Fibroblast of lung (primary cell): ENCODE measurements around the gene GBF1. TPM values are rescaled to one million over a fixed set of nuclear protein-coding genes. Genes with fewer than 3 reads are reported as not detected.

Source experiments
- DNase-seq, 2 donors: peaks; one replicate each; pipeline versions ENCODE4 v3.0.0 to v3.0.0-alpha.2; 2010; ENCODE audit warnings: low read depth in 2 of 2
- H2AFZ ChIP-seq: 2 replicates; pipeline ENCODE4 v1.5.1; 2012; ENCODE audit warnings: low read length, control low read depth, inconsistent platforms
- H3K27ac ChIP-seq: 2 replicates; pipeline ENCODE4 v1.5.1; 2011; ENCODE audit warnings: low read length, control low read depth; ENCODE audit not compliant: insufficient read depth
- H3K27me3 ChIP-seq: 2 replicates; pipeline ENCODE4 v1.5.1; 2011; ENCODE audit warnings: mild to moderate bottlenecking, low read length; ENCODE audit not compliant: control insufficient read depth, insufficient read depth
- H3K36me3 ChIP-seq: 2 replicates; pipeline ENCODE4 v1.5.1; 2011; ENCODE audit warnings: low read length; ENCODE audit not compliant: control insufficient read depth, insufficient read depth
- H3K4me1 ChIP-seq: 2 replicates; pipeline ENCODE4 v1.5.1; 2011; ENCODE audit warnings: low read length; ENCODE audit not compliant: control insufficient read depth, insufficient read depth; ENCODE audit errors: extremely low read depth
- H3K4me2 ChIP-seq: 2 replicates; pipeline ENCODE4 v1.5.1; 2011; ENCODE audit warnings: low read length, control low read depth; ENCODE audit not compliant: insufficient read depth; ENCODE audit errors: extremely low read depth
- H3K4me3 ChIP-seq, 4 experiments: fragments of 200-600 bp in 1 of 4; sonication (generic) in 1 of 4; replicated peaks in 1 of 4; 2 replicates each; pipeline ENCODE4 v1.5.1; 2011 to 2016; ENCODE audit warnings: low read length in 4 of 4, low read depth in 3 of 4, mild to moderate bottlenecking in 3 of 4, control low read depth in 2 of 4, inconsistent platforms in 1 of 4, mixed read lengths in 1 of 4; ENCODE audit not compliant: insufficient read depth in 1 of 4; ENCODE audit errors: control extremely low read depth in 1 of 4
- H3K79me2 ChIP-seq: 2 replicates; pipeline ENCODE4 v1.5.1; 2012; ENCODE audit warnings: mild to moderate bottlenecking, low read length, inconsistent platforms; ENCODE audit not compliant: control insufficient read depth, insufficient read depth
- H3K9ac ChIP-seq: 2 replicates; pipeline ENCODE4 v1.5.1; 2011; ENCODE audit warnings: mild to moderate bottlenecking, low read length, control low read depth; ENCODE audit not compliant: insufficient read depth
- H3K9me3 ChIP-seq: 2 replicates; pipeline ENCODE4 v1.5.1; 2012; ENCODE audit warnings: low read depth, low read length; ENCODE audit not compliant: control insufficient read depth, insufficient read depth
- H4K20me1 ChIP-seq: 2 replicates; pipeline ENCODE4 v1.5.1; 2011; ENCODE audit warnings: low read length; ENCODE audit not compliant: control insufficient read depth, insufficient read depth; ENCODE audit errors: extremely low read depth
- CTCF ChIP-seq, 2 donors: IDR thresholded peaks in 1 of 2; conservative IDR thresholded peaks in 1 of 2; 1 replicate in 1 of 2; 2 replicates in 1 of 2; pipeline ENCODE4 v1.5.1; 2011 to 2012; ENCODE audit warnings: low read length in 2 of 2, control low read depth in 1 of 2, inconsistent platforms in 1 of 2, low read depth in 1 of 2, mild to moderate bottlenecking in 1 of 2
- EZH2 ChIP-seq: IDR thresholded peaks from 2 replicates; pipeline ENCODE4 v1.5.1; 2012; ENCODE audit warnings: low read length, control low read depth, mild to moderate bottlenecking; ENCODE audit errors: missing control alignments
- polyA plus RNA-seq, 2 donors: library from polyadenylated mRNA; depleted of rRNA in 1 of 2; stranded (reverse) in 1 of 2; unstranded in 1 of 2; fragments of >200 nt; gene quantifications; 2 replicates each; pipeline ENCODE4 v1.2.1, GENCODE V29; 2011 to 2012; ENCODE audit warnings: missing spikeins in 1 of 2
- total RNA-seq: library from RNA; depleted of rRNA; stranded (reverse); fragments of >200 nt; gene quantifications from 2 replicates; pipeline ENCODE4 v1.2.1, GENCODE V29; 2014

The GBF1 gene
- total and polyA plus RNA-seq, 2 donors (not counting 1 experiment from before 2014, with no cell fraction given): 24.1 to 24.6 TPM

- TF ChIP-seq EZH2 (no peak), CTCF (conservative IDR thresholded peaks at IDR 0.05 in 1 of 2, IDR thresholded peaks at IDR 0.05 in 1 of 2; ENCODE audit: low read depth in 1 of 2, low read length in 2 of 2) (no peak)
- Histone ChIP-seq H3K27ac (no peak overlapping the region), H2AFZ (no peak overlapping the region), H3K9ac (no peak overlapping the region), H3K9me3 (no peaks in the 10 kb centered on the region), H3K4me1 (peaks cover 4% of the 10 kb centered on the region), H3K27me3 (no peaks in the 10 kb centered on the region), H4K20me1 (no peaks in the 10 kb centered on the region), H3K79me2 (no peaks in the 10 kb centered on the region), H3K36me3 (peaks cover 6% of the 10 kb centered on the region), H3K4me2 (no peak overlapping the region), H3K4me3 (no peak overlapping the region)
- no peak for DNase-seq
These were observed 156.0 kb downstream of the GBF1 start for GRCh38 chr10:102401342-102401654.

- no peaks in the 10 kb centered on the region for H3K27me3 ChIP-seq
- peaks cover 4% of the 10 kb centered on the region for H3K4me1 ChIP-seq
- no peak overlapping the region for H3K4me3 ChIP-seq
- no peaks in the 10 kb centered on the region for H3K9me3 ChIP-seq
- H3K36me3 ChIP-seq: peaks cover 6% of the 10 kb centered on the region
- no peak overlapping the region for H3K4me2 ChIP-seq
- H3K27ac ChIP-seq: no peak overlapping the region
- TF ChIP-seq CTCF (conservative IDR thresholded peaks at IDR 0.05 in 1 of 2, IDR thresholded peaks at IDR 0.05 in 1 of 2; ENCODE audit: low read depth in 1 of 2, low read length in 2 of 2): no peak
- no peak for TF ChIP-seq EZH2
- H2AFZ ChIP-seq: no peak overlapping the region
- no peaks in the 10 kb centered on the region for H4K20me1 ChIP-seq
- H3K9ac ChIP-seq: no peak overlapping the region
- no peaks in the 10 kb centered on the region for H3K79me2 ChIP-seq
- peak in 1 of 2 donors; percentile 62 for DNase-seq
These were observed 156.6 kb downstream of the GBF1 start for GRCh38 chr10:102401735-102402511.

- no peak overlapping the region for H3K27ac ChIP-seq
- no peak for DNase-seq
- peaks cover 2% of the 10 kb centered on the region for H3K27me3 ChIP-seq
- H4K20me1 ChIP-seq: no peaks in the 10 kb centered on the region
- H2AFZ ChIP-seq: no peak overlapping the region
- no peak overlapping the region for H3K9ac ChIP-seq
- H3K9me3 ChIP-seq: no peaks in the 10 kb centered on the region
- H3K4me3 ChIP-seq: no peak overlapping the region
- peaks cover 6% of the 10 kb centered on the region for H3K36me3 ChIP-seq
- H3K79me2 ChIP-seq: no peaks in the 10 kb centered on the region
- TF ChIP-seq CTCF (conservative IDR thresholded peaks at IDR 0.05 in 1 of 2, IDR thresholded peaks at IDR 0.05 in 1 of 2; ENCODE audit: low read depth in 1 of 2, low read length in 2 of 2) (no peak), EZH2 (no peak)
- H3K4me1 ChIP-seq: peaks cover 4% of the 10 kb centered on the region
- H3K4me2 ChIP-seq: no peak overlapping the region
These were observed 157.2 kb downstream of the GBF1 start for GRCh38 chr10:102402512-102402896.
